GM10248 (cell line): ENCODE data around the gene R3HCC1L.

Experiments
- CTCF ChIA-PET: fragments of 300-600 bp; sonication (Branson Sonifier 250); formaldehyde crosslinking; extraction: SDS; loops from one replicate; lab custom pipeline; 2021; ENCODE audit warnings: antibody characterized with exemption; lab: Yijun Ruan, JAX
- POLR2A ChIA-PET: fragments of 350-650 bp; sonication (Branson Sonifier 250); formaldehyde crosslinking; extraction: SDS; loops from one replicate; lab custom pipeline; 2020; ENCODE audit warnings: antibody characterized with exemption; lab: Yijun Ruan, JAX
- DNase-seq: peaks from one replicate; pipeline ENCODE4 v3.0.0; 2012; ENCODE audit errors: extremely low spot score
- CTCF ChIP-seq: IDR thresholded peaks from 2 replicates; pipeline ENCODE4 v1.5.1; 2012; ENCODE audit warnings: mild to moderate bottlenecking, low read depth; ENCODE audit errors: extremely low read depth, missing control alignments, control extremely low read depth

R3HCC1L gene

GRCh38 chr10:98134431-98135221, at the start of gene R3HCC1L:
R3HCC1L (plus strand) TSS chr10:98134657; CDS start chr10:98208115, 73,458 bp downstream.
- POLR2A ChIA-PET, result no interaction called here
- no peak for TF ChIP-seq CTCF
- CTCF ChIA-PET, result interaction anchor here (0.7 to 1.6 kb wide), 8 partner anchors 8 to 37 kb away, joined by 3 to 6 read pairs (median 3); no protein-coding TSS in a partner anchor
- peak; percentile 90 for DNase-seq

GRCh38 chr10:98085238-98085637, 49.2 kb upstream of the R3HCC1L start:
- CTCF ChIA-PET, result no interaction called here
- POLR2A ChIA-PET, result no interaction called here
- DNase-seq, result no peak
- no peak for TF ChIP-seq CTCF

- no peak for TF ChIP-seq CTCF
- ChIA-PET CTCF (no interaction called here), POLR2A (no interaction called here)
- DNase-seq, result no peak
These were observed 47.4 kb upstream of the R3HCC1L start for GRCh38 chr10:98086837-98087708.

GRCh38 chr10:98088186-98088971, 46.1 kb upstream of the R3HCC1L start:
- TF ChIP-seq CTCF, result no peak
- no peak for DNase-seq
- CTCF ChIA-PET, result no interaction called here
- POLR2A ChIA-PET, result no interaction called here

GRCh38 chr10:98090822-98091221, 43.6 kb upstream of the R3HCC1L start:
- POLR2A ChIA-PET, result no interaction called here
- no peak for DNase-seq
- CTCF ChIA-PET, result interaction anchor here (1.1 kb wide), 1 partner anchor 24 kb away, joined by 3 read pairs; no protein-coding TSS in a partner anchor
- TF ChIP-seq CTCF, result no peak

GRCh38 chr10:98096316-98096715, 38.1 kb upstream of the R3HCC1L start:
- ChIA-PET POLR2A (no interaction called here), CTCF (no interaction called here)
- no peak for DNase-seq
- no peak for TF ChIP-seq CTCF
